Thyroid gland (tissue), 4 donors: ENCODE measurements around the gene CACNA1E.

ENCODE experiments used
- POLR2A ChIP-seq, 2 donors: fragments of 450-650 bp; IDR thresholded peaks; one replicate each; pipeline ENCODE4 v1.6.1; 2017; ENCODE audit warnings: antibody characterized with exemption in 2 of 2, mild to moderate bottlenecking in 2 of 2, moderate library complexity in 1 of 2
- TF ChIP-seq, protein P1 (sequence below), 6 experiments: fragments of 200-600 bp in 3 of 6; fragments of 450-650 bp in 3 of 6; sonication (generic) in 3 of 6; IDR thresholded peaks; one replicate each; pipeline ENCODE4 v1.5.1; 2016 to 2019; ENCODE audit warnings: antibody characterized with exemption in 6 of 6, mild to moderate bottlenecking in 2 of 6, inconsistent platforms in 1 of 6, moderate library complexity in 1 of 6

DNA sequence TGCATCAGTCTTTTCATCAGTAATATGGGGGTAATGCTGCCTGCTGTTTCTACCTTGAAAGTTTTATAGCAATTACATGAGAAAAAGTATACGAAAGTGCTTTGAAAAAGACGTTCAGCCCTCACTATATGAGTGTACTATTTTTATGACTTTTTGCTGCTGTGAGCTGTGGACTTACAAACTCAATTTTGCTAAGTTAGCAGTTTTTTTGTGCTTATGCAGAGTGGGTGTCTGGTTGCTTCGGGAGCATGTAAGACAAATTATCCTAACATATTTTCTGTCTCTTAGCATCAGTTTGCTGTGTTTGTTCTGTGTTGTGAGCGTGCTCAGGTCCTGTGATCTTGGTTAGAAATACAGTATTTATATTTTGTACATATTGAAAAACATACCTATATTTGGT, 109.7 kb downstream of the CACNA1E start:
- TF ChIP-seq, protein P1, sequence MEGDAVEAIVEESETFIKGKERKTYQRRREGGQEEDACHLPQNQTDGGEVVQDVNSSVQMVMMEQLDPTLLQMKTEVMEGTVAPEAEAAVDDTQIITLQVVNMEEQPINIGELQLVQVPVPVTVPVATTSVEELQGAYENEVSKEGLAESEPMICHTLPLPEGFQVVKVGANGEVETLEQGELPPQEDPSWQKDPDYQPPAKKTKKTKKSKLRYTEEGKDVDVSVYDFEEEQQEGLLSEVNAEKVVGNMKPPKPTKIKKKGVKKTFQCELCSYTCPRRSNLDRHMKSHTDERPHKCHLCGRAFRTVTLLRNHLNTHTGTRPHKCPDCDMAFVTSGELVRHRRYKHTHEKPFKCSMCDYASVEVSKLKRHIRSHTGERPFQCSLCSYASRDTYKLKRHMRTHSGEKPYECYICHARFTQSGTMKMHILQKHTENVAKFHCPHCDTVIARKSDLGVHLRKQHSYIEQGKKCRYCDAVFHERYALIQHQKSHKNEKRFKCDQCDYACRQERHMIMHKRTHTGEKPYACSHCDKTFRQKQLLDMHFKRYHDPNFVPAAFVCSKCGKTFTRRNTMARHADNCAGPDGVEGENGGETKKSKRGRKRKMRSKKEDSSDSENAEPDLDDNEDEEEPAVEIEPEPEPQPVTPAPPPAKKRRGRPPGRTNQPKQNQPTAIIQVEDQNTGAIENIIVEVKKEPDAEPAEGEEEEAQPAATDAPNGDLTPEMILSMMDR (IDR thresholded peaks at IDR 0.05), result no peak
- no peak for TF ChIP-seq POLR2A (IDR thresholded peaks at IDR 0.05)
